ENCODE measurements around the gene HDAC7.
"Not testable (repeated sequence)": the region's sequence is repeated elsewhere in the genome, so short reads cannot be mapped to it uniquely, and the experiment has no call there.

The HDAC7 gene

GRCh38 chr12:47848853-47849252 lies 29.1 kb upstream of the HDAC7 start:
- no peak for DNase-seq

- no peak for DNase-seq
Observed at GRCh38 chr12:47846294-47846996, 26.7 kb upstream of the HDAC7 start.

GRCh38 chr12:47845081-47845480 lies 25.4 kb upstream of the HDAC7 start:
- no peak for DNase-seq

- DNase-seq = no peak
Observed at GRCh38 chr12:47844264-47845019, 24.7 kb upstream of the HDAC7 start.

GRCh38 chr12:47843226-47843980 lies 23.7 kb upstream of the HDAC7 start:
- no peak for DNase-seq

GRCh38 chr12:47842543-47842942 lies 22.8 kb upstream of the HDAC7 start:
- DNase-seq = not testable (repeated sequence)

- no peak for DNase-seq
Observed at GRCh38 chr12:47841910-47842309, 22.2 kb upstream of the HDAC7 start.

- no peak for DNase-seq
Observed at GRCh38 chr12:47841501-47841900, 21.8 kb upstream of the HDAC7 start.

GRCh38 chr12:47840571-47840970 lies 20.9 kb upstream of the HDAC7 start:
- DNase-seq = no peak

- no peak for DNase-seq
Observed at GRCh38 chr12:47839214-47839876, 19.6 kb upstream of the HDAC7 start.

- no peak for DNase-seq
Observed at GRCh38 chr12:47838286-47838931, 18.7 kb upstream of the HDAC7 start.

GRCh38 chr12:47837190-47838171 lies 17.8 kb upstream of the HDAC7 start:
- DNase-seq = no peak

- DNase-seq = no peak
Observed at GRCh38 chr12:47835831-47836155, 16.1 kb upstream of the HDAC7 start.

- DNase-seq = no peak
Observed at GRCh38 chr12:47835006-47835830, 15.5 kb upstream of the HDAC7 start.

GRCh38 chr12:47834199-47834903 lies 14.6 kb upstream of the HDAC7 start:
- no peak for DNase-seq

- DNase-seq = no peak
Observed at GRCh38 chr12:47833591-47834012, 13.9 kb upstream of the HDAC7 start.

- no peak for DNase-seq
Observed at GRCh38 chr12:47832263-47832933, 12.7 kb upstream of the HDAC7 start.

GRCh38 chr12:47829584-47829983 lies 9.9 kb upstream of the HDAC7 start:
- no peak for DNase-seq

- no peak for DNase-seq
Observed at GRCh38 chr12:47828976-47829482, 9.3 kb upstream of the HDAC7 start.

Data from GOT3 (cell line).